GM23338 (cell line): Measurements from ENCODE around the gene TGFBR3. TPM values are rescaled to one million over a fixed set of nuclear protein-coding genes. Genes with fewer than 3 reads are reported as not detected.

Source experiments
- ATAC-seq: fragments of 200-7000 bp; cut with Tn5 transposase; 3 replicates; pipeline ENCODE4 v1.9.1; 2020
- DNase-seq: peaks from one replicate; pipeline ENCODE4 v3.0.0-alpha.2; 2015; ENCODE audit warnings: low spot score
- H2AFZ ChIP-seq: fragments of 200-600 bp; sonication (generic); 2 replicates; pipeline ENCODE4 v1.8.0; 2016; ENCODE audit warnings: antibody characterized with exemption, mild to moderate bottlenecking, moderate library complexity
- H3F3A ChIP-seq: fragments of 200-600 bp; sonication (generic); replicated peaks from 2 replicates; pipeline ENCODE4 v1.8.0; 2017; ENCODE audit warnings: antibody characterized with exemption, mixed run types, low read depth
- H3K27ac ChIP-seq: fragments of 200-600 bp; sonication (generic); 2 replicates; pipeline ENCODE4 v1.6.1; 2016; ENCODE audit warnings: low read depth
- H3K27me3 ChIP-seq: fragments of 200-600 bp; sonication (generic); 2 replicates; pipeline ENCODE4 v1.8.0; 2016; ENCODE audit warnings: mild to moderate bottlenecking, mixed run types, moderate library complexity; ENCODE audit not compliant: insufficient read depth
- H3K36me3 ChIP-seq: fragments of 200-600 bp; sonication (generic); 2 replicates; pipeline ENCODE4 v1.8.0; 2016; ENCODE audit warnings: mild to moderate bottlenecking; ENCODE audit not compliant: insufficient read depth
- H3K4me1 ChIP-seq: fragments of 200-600 bp; sonication (generic); 2 replicates; pipeline ENCODE4 v1.8.0; 2016; ENCODE audit warnings: mild to moderate bottlenecking, moderate library complexity; ENCODE audit not compliant: insufficient read depth
- H3K4me2 ChIP-seq: fragments of 200-600 bp; sonication (generic); 2 replicates; pipeline ENCODE4 v1.7.1; 2017; ENCODE audit warnings: mixed run types
- H3K4me3 ChIP-seq: fragments of 200-600 bp; sonication (generic); 2 replicates; pipeline ENCODE4 v1.6.1; 2016; ENCODE audit warnings: mixed run types
- H3K79me2 ChIP-seq: fragments of 200-600 bp; sonication (generic); replicated peaks from 2 replicates; pipeline ENCODE4 v1.8.0; 2017; ENCODE audit warnings: mild to moderate bottlenecking; ENCODE audit not compliant: insufficient read depth
- H3K9me2 ChIP-seq: fragments of 200-600 bp; sonication (generic); 2 replicates; pipeline ENCODE4 v1.8.0; 2017; ENCODE audit not compliant: insufficient read depth
- H4K20me1 ChIP-seq: fragments of 200-600 bp; sonication (generic); replicated peaks from 2 replicates; pipeline ENCODE4 v1.8.0; 2017; ENCODE audit warnings: mild to moderate bottlenecking; ENCODE audit not compliant: insufficient read depth
- H3K27ac Mint-ChIP-seq: 2 replicates; pipeline ENCODE4 v1.8.0; 2020; ENCODE audit warnings: inconsistent platforms, mild to moderate bottlenecking, moderate library complexity, mixed read lengths
- H3K27me3 Mint-ChIP-seq: 3 replicates; pipeline ENCODE4 v1.8.0; 2022; ENCODE audit warnings: low read depth, mild to moderate bottlenecking, moderate library complexity, mixed read lengths, inconsistent platforms; ENCODE audit not compliant: insufficient read depth, poor library complexity
- H3K36me3 Mint-ChIP-seq: 3 replicates; pipeline ENCODE4 v1.8.0; 2021; ENCODE audit warnings: low read depth, mild to moderate bottlenecking, inconsistent platforms, moderate library complexity, mixed read lengths
- H3K4me1 Mint-ChIP-seq: 3 replicates; pipeline ENCODE4 v1.8.0; 2020; ENCODE audit warnings: mild to moderate bottlenecking, inconsistent platforms, mixed read lengths
- H3K4me3 Mint-ChIP-seq: 3 replicates; pipeline ENCODE4 v1.8.0; 2021; ENCODE audit warnings: moderate library complexity, mild to moderate bottlenecking, inconsistent platforms, mixed read lengths
- H3K9me3 Mint-ChIP-seq: 3 replicates; pipeline ENCODE4 v1.8.0; 2020; ENCODE audit warnings: moderate library complexity, mild to moderate bottlenecking, inconsistent platforms, mixed read lengths
- CREB1 ChIP-seq: fragments of 250-450 bp; sonication (Bioruptor Pico); IDR thresholded peaks from 2 replicates; pipeline ENCODE4 v1.5.0; 2020; ENCODE audit warnings: low read depth, mild to moderate bottlenecking, moderate library complexity
- EZH2 ChIP-seq: fragments of 200-600 bp; sonication (generic); IDR thresholded peaks from one replicate; pipeline ENCODE4 v1.8.0; 2017; ENCODE audit warnings: antibody characterized with exemption, mild to moderate bottlenecking, low read depth; ENCODE audit not compliant: unreplicated experiment
- EZH2phosphoT487 ChIP-seq: fragments of 200-600 bp; sonication (generic); IDR thresholded peaks from one replicate; pipeline ENCODE4 v1.8.1; 2018; ENCODE audit warnings: antibody characterized with exemption; ENCODE audit not compliant: unreplicated experiment
- JUNB ChIP-seq: IDR thresholded peaks from one replicate; pipeline ENCODE4 v1.6.1; 2016; ENCODE audit warnings: antibody characterized with exemption; ENCODE audit not compliant: unreplicated experiment
- NANOG ChIP-seq: IDR thresholded peaks from 2 replicates; pipeline ENCODE4 v1.6.1; 2016; ENCODE audit warnings: antibody characterized with exemption, borderline replicate concordance
- POLR2AphosphoS5 ChIP-seq: IDR thresholded peaks from 2 replicates; pipeline ENCODE4 v1.6.1; 2016; ENCODE audit warnings: antibody characterized with exemption, low read depth
- STAT1 ChIP-seq: IDR thresholded peaks from one replicate; pipeline ENCODE4 v1.6.1; 2016; ENCODE audit warnings: antibody characterized with exemption; ENCODE audit not compliant: unreplicated experiment
- ZNF114 ChIP-seq: fragments of 250-450 bp; sonication (Bioruptor Pico); IDR thresholded peaks from 2 replicates; pipeline ENCODE4 v1.5.0; 2020; ENCODE audit warnings: mild to moderate bottlenecking, moderate library complexity
- ZNF331 ChIP-seq: fragments of 250-450 bp; sonication (Bioruptor Pico); IDR thresholded peaks from 2 replicates; pipeline ENCODE4 v1.5.0; 2020; ENCODE audit warnings: low read depth, mild to moderate bottlenecking, moderate library complexity
- polyA plus RNA-seq: library from polyadenylated mRNA; unstranded; fragments of >200 nt; fragmentation: Nextera tagmentation; extraction: Ambion mirVana; gene quantifications from 2 replicates; pipeline ENCODE4 v1.2.1, GENCODE V29; 2016
- total RNA-seq: library from RNA; depleted of rRNA; stranded (reverse); fragments of >200 nt; shearing (Covaris generic); gene quantifications from 2 replicates; pipeline ENCODE4 v1.2.3, GENCODE V29; 2014
- TF ChIP-seq, protein P1 (sequence below): fragments of 250-450 bp; sonication (Bioruptor Pico); IDR thresholded peaks from 2 replicates; pipeline ENCODE4 v1.5.0; 2020; ENCODE audit warnings: mild to moderate bottlenecking, moderate library complexity
- TF ChIP-seq, protein P2 (sequence below), 2 experiments: fragments of 200-600 bp in 1 of 2; sonication (generic) in 1 of 2; conservative IDR thresholded peaks; 2 replicates each; pipeline versions ENCODE4 v1.5.1 to v1.6.1; 2016 to 2017; ENCODE audit warnings: antibody characterized with exemption in 2 of 2, low read depth in 2 of 2, mild to moderate bottlenecking in 2 of 2, moderate library complexity in 1 of 2
- TF ChIP-seq, protein P3 (sequence below): IDR thresholded peaks from 2 replicates; pipeline ENCODE4 v1.6.1; 2016; ENCODE audit warnings: antibody characterized with exemption
- TF ChIP-seq, protein P4 (sequence below): IDR thresholded peaks from one replicate; pipeline ENCODE4 v1.6.1; 2018; ENCODE audit warnings: antibody characterized with exemption; ENCODE audit not compliant: unreplicated experiment

The TGFBR3 gene
- total and polyA plus RNA-seq, 2 experiments from 2014 or later: 1.7 to 2.9 TPM

DNA sequence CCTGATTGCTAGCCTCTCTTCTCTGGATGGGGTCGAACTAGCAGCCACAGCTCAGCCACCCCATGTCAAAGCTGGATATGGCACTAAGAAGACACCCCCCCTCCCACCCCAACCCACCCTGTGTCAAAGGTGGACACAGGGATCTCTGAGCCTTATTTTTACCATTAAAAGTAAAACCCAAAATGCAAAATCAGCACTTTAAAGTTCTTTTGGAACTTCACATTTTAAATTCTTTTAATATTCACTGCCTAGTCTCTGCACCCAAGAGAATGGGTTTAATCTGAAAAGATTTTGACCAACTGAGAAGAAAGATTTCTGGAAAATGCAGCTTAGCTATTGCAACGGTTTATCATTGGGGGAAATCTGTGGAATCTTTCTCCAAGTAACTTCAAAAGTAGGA is 167.6 kb downstream of the TGFBR3 start:
- Histone ChIP-seq H3K36me3 (no peaks in the 10 kb centered on the region), H3K27me3 (no peaks in the 10 kb centered on the region), H3K4me2 (no peak overlapping the region), H3K27ac (no peak overlapping the region), H3F3A (no peaks in the 10 kb centered on the region), H3K79me2 (no peaks in the 10 kb centered on the region), H3K4me3 (no peak overlapping the region), H3K4me1 (no peaks in the 10 kb centered on the region), H4K20me1 (no peaks in the 10 kb centered on the region), H3K9me2 (0 out of 2 replicates have a peak, but pooled peaks cover 4% of the 10 kb centered on the region), H2AFZ (no peak overlapping the region)
- TF ChIP-seq, protein P1, sequence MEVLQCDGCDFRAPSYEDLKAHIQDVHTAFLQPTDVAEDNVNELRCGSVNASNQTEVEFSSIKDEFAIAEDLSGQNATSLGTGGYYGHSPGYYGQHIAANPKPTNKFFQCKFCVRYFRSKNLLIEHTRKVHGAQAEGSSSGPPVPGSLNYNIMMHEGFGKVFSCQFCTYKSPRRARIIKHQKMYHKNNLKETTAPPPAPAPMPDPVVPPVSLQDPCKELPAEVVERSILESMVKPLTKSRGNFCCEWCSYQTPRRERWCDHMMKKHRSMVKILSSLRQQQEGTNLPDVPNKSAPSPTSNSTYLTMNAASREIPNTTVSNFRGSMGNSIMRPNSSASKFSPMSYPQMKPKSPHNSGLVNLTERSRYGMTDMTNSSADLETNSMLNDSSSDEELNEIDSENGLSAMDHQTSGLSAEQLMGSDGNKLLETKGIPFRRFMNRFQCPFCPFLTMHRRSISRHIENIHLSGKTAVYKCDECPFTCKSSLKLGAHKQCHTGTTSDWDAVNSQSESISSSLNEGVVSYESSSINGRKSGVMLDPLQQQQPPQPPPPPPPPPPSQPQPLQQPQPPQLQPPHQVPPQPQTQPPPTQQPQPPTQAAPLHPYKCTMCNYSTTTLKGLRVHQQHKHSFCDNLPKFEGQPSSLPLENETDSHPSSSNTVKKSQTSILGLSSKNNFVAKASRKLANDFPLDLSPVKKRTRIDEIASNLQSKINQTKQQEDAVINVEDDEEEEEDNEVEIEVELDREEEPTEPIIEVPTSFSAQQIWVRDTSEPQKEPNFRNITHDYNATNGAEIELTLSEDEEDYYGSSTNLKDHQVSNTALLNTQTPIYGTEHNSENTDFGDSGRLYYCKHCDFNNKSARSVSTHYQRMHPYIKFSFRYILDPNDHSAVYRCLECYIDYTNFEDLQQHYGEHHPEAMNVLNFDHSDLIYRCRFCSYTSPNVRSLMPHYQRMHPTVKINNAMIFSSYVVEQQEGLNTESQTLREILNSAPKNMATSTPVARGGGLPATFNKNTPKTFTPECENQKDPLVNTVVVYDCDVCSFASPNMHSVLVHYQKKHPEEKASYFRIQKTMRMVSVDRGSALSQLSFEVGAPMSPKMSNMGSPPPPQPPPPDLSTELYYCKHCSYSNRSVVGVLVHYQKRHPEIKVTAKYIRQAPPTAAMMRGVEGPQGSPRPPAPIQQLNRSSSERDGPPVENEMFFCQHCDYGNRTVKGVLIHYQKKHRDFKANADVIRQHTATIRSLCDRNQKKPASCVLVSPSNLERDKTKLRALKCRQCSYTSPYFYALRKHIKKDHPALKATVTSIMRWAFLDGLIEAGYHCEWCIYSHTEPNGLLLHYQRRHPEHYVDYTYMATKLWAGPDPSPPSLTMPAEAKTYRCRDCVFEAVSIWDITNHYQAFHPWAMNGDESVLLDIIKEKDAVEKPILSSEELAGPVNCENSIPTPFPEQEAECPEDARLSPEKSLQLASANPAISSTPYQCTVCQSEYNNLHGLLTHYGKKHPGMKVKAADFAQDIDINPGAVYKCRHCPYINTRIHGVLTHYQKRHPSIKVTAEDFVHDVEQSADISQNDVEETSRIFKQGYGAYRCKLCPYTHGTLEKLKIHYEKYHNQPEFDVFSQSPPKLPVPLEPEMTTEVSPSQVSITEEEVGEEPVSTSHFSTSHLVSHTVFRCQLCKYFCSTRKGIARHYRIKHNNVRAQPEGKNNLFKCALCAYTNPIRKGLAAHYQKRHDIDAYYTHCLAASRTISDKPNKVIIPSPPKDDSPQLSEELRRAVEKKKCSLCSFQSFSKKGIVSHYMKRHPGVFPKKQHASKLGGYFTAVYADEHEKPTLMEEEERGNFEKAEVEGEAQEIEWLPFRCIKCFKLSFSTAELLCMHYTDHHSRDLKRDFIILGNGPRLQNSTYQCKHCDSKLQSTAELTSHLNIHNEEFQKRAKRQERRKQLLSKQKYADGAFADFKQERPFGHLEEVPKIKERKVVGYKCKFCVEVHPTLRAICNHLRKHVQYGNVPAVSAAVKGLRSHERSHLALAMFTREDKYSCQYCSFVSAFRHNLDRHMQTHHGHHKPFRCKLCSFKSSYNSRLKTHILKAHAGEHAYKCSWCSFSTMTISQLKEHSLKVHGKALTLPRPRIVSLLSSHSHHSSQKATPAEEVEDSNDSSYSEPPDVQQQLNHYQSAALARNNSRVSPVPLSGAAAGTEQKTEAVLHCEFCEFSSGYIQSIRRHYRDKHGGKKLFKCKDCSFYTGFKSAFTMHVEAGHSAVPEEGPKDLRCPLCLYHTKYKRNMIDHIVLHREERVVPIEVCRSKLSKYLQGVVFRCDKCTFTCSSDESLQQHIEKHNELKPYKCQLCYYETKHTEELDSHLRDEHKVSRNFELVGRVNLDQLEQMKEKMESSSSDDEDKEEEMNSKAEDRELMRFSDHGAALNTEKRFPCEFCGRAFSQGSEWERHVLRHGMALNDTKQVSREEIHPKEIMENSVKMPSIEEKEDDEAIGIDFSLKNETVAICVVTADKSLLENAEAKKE: no peak
- TF ChIP-seq JUNB (no peak), NANOG (no peak), EZH2phosphoT487 (no peak), ZNF114 (no peak), ZNF331 (CRISPR knock-in tag) (no peak), CREB1 (CRISPR knock-in tag) (no peak), STAT1 (no peak), EZH2 (no peak), POLR2AphosphoS5 (no peak)
- TF ChIP-seq, protein P2, sequence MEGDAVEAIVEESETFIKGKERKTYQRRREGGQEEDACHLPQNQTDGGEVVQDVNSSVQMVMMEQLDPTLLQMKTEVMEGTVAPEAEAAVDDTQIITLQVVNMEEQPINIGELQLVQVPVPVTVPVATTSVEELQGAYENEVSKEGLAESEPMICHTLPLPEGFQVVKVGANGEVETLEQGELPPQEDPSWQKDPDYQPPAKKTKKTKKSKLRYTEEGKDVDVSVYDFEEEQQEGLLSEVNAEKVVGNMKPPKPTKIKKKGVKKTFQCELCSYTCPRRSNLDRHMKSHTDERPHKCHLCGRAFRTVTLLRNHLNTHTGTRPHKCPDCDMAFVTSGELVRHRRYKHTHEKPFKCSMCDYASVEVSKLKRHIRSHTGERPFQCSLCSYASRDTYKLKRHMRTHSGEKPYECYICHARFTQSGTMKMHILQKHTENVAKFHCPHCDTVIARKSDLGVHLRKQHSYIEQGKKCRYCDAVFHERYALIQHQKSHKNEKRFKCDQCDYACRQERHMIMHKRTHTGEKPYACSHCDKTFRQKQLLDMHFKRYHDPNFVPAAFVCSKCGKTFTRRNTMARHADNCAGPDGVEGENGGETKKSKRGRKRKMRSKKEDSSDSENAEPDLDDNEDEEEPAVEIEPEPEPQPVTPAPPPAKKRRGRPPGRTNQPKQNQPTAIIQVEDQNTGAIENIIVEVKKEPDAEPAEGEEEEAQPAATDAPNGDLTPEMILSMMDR (conservative IDR thresholded peaks at IDR 0.05; ENCODE audit: low read depth in 2 of 2): no peak
- TF ChIP-seq, protein P3, sequence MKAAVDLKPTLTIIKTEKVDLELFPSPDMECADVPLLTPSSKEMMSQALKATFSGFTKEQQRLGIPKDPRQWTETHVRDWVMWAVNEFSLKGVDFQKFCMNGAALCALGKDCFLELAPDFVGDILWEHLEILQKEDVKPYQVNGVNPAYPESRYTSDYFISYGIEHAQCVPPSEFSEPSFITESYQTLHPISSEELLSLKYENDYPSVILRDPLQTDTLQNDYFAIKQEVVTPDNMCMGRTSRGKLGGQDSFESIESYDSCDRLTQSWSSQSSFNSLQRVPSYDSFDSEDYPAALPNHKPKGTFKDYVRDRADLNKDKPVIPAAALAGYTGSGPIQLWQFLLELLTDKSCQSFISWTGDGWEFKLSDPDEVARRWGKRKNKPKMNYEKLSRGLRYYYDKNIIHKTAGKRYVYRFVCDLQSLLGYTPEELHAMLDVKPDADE: no peak
- TF ChIP-seq, protein P4, sequence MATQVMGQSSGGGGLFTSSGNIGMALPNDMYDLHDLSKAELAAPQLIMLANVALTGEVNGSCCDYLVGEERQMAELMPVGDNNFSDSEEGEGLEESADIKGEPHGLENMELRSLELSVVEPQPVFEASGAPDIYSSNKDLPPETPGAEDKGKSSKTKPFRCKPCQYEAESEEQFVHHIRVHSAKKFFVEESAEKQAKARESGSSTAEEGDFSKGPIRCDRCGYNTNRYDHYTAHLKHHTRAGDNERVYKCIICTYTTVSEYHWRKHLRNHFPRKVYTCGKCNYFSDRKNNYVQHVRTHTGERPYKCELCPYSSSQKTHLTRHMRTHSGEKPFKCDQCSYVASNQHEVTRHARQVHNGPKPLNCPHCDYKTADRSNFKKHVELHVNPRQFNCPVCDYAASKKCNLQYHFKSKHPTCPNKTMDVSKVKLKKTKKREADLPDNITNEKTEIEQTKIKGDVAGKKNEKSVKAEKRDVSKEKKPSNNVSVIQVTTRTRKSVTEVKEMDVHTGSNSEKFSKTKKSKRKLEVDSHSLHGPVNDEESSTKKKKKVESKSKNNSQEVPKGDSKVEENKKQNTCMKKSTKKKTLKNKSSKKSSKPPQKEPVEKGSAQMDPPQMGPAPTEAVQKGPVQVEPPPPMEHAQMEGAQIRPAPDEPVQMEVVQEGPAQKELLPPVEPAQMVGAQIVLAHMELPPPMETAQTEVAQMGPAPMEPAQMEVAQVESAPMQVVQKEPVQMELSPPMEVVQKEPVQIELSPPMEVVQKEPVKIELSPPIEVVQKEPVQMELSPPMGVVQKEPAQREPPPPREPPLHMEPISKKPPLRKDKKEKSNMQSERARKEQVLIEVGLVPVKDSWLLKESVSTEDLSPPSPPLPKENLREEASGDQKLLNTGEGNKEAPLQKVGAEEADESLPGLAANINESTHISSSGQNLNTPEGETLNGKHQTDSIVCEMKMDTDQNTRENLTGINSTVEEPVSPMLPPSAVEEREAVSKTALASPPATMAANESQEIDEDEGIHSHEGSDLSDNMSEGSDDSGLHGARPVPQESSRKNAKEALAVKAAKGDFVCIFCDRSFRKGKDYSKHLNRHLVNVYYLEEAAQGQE: no peak
- Mint-ChIP-seq H3K27ac (no peak overlapping the region), H3K9me3 (no peaks in the 10 kb centered on the region), H3K4me3 (no peak overlapping the region), H3K36me3 (no peaks in the 10 kb centered on the region), H3K4me1 (peaks cover 13% of the 10 kb centered on the region; the same call in 2 of the 3 replicates), H3K27me3 (no peaks in the 10 kb centered on the region)
- ATAC-seq: no peak
- DNase-seq: no peak
